GM23338 (cell line): ENCODE results near the gene ZNF106. TPM values are rescaled to one million over a fixed set of nuclear protein-coding genes. Genes with fewer than 3 reads are reported as not detected.

Experiments
- ATAC-seq: fragments of 200-7000 bp; cut with Tn5 transposase; 3 replicates; pipeline ENCODE4 v1.9.1; 2020
- DNase-seq: peaks from one replicate; pipeline ENCODE4 v3.0.0-alpha.2; 2015; ENCODE audit warnings: low spot score
- H2AFZ ChIP-seq: fragments of 200-600 bp; sonication (generic); 2 replicates; pipeline ENCODE4 v1.8.0; 2016; ENCODE audit warnings: antibody characterized with exemption, mild to moderate bottlenecking, moderate library complexity
- H3F3A ChIP-seq: fragments of 200-600 bp; sonication (generic); replicated peaks from 2 replicates; pipeline ENCODE4 v1.8.0; 2017; ENCODE audit warnings: antibody characterized with exemption, mixed run types, low read depth
- H3K27ac ChIP-seq: fragments of 200-600 bp; sonication (generic); 2 replicates; pipeline ENCODE4 v1.6.1; 2016; ENCODE audit warnings: low read depth
- H3K27me3 ChIP-seq: fragments of 200-600 bp; sonication (generic); 2 replicates; pipeline ENCODE4 v1.8.0; 2016; ENCODE audit warnings: mild to moderate bottlenecking, mixed run types, moderate library complexity; ENCODE audit not compliant: insufficient read depth
- H3K36me3 ChIP-seq: fragments of 200-600 bp; sonication (generic); 2 replicates; pipeline ENCODE4 v1.8.0; 2016; ENCODE audit warnings: mild to moderate bottlenecking; ENCODE audit not compliant: insufficient read depth
- H3K4me1 ChIP-seq: fragments of 200-600 bp; sonication (generic); 2 replicates; pipeline ENCODE4 v1.8.0; 2016; ENCODE audit warnings: mild to moderate bottlenecking, moderate library complexity; ENCODE audit not compliant: insufficient read depth
- H3K4me2 ChIP-seq: fragments of 200-600 bp; sonication (generic); 2 replicates; pipeline ENCODE4 v1.7.1; 2017; ENCODE audit warnings: mixed run types
- H3K4me3 ChIP-seq: fragments of 200-600 bp; sonication (generic); 2 replicates; pipeline ENCODE4 v1.6.1; 2016; ENCODE audit warnings: mixed run types
- H3K79me2 ChIP-seq: fragments of 200-600 bp; sonication (generic); replicated peaks from 2 replicates; pipeline ENCODE4 v1.8.0; 2017; ENCODE audit warnings: mild to moderate bottlenecking; ENCODE audit not compliant: insufficient read depth
- H3K9me2 ChIP-seq: fragments of 200-600 bp; sonication (generic); 2 replicates; pipeline ENCODE4 v1.8.0; 2017; ENCODE audit not compliant: insufficient read depth
- H4K20me1 ChIP-seq: fragments of 200-600 bp; sonication (generic); replicated peaks from 2 replicates; pipeline ENCODE4 v1.8.0; 2017; ENCODE audit warnings: mild to moderate bottlenecking; ENCODE audit not compliant: insufficient read depth
- H3K27ac Mint-ChIP-seq: 2 replicates; pipeline ENCODE4 v1.8.0; 2020; ENCODE audit warnings: inconsistent platforms, mild to moderate bottlenecking, moderate library complexity, mixed read lengths
- H3K27me3 Mint-ChIP-seq: 3 replicates; pipeline ENCODE4 v1.8.0; 2022; ENCODE audit warnings: low read depth, mild to moderate bottlenecking, moderate library complexity, mixed read lengths, inconsistent platforms; ENCODE audit not compliant: insufficient read depth, poor library complexity
- H3K36me3 Mint-ChIP-seq: 3 replicates; pipeline ENCODE4 v1.8.0; 2021; ENCODE audit warnings: low read depth, mild to moderate bottlenecking, inconsistent platforms, moderate library complexity, mixed read lengths
- H3K4me1 Mint-ChIP-seq: 3 replicates; pipeline ENCODE4 v1.8.0; 2020; ENCODE audit warnings: mild to moderate bottlenecking, inconsistent platforms, mixed read lengths
- H3K4me3 Mint-ChIP-seq: 3 replicates; pipeline ENCODE4 v1.8.0; 2021; ENCODE audit warnings: moderate library complexity, mild to moderate bottlenecking, inconsistent platforms, mixed read lengths
- H3K9me3 Mint-ChIP-seq: 3 replicates; pipeline ENCODE4 v1.8.0; 2020; ENCODE audit warnings: moderate library complexity, mild to moderate bottlenecking, inconsistent platforms, mixed read lengths
- CREB1 ChIP-seq: fragments of 250-450 bp; sonication (Bioruptor Pico); IDR thresholded peaks from 2 replicates; pipeline ENCODE4 v1.5.0; 2020; ENCODE audit warnings: low read depth, mild to moderate bottlenecking, moderate library complexity
- EZH2 ChIP-seq: fragments of 200-600 bp; sonication (generic); IDR thresholded peaks from one replicate; pipeline ENCODE4 v1.8.0; 2017; ENCODE audit warnings: antibody characterized with exemption, mild to moderate bottlenecking, low read depth; ENCODE audit not compliant: unreplicated experiment
- EZH2phosphoT487 ChIP-seq: fragments of 200-600 bp; sonication (generic); IDR thresholded peaks from one replicate; pipeline ENCODE4 v1.8.1; 2018; ENCODE audit warnings: antibody characterized with exemption; ENCODE audit not compliant: unreplicated experiment
- JUNB ChIP-seq: IDR thresholded peaks from one replicate; pipeline ENCODE4 v1.6.1; 2016; ENCODE audit warnings: antibody characterized with exemption; ENCODE audit not compliant: unreplicated experiment
- NANOG ChIP-seq: IDR thresholded peaks from 2 replicates; pipeline ENCODE4 v1.6.1; 2016; ENCODE audit warnings: antibody characterized with exemption, borderline replicate concordance
- POLR2AphosphoS5 ChIP-seq: IDR thresholded peaks from 2 replicates; pipeline ENCODE4 v1.6.1; 2016; ENCODE audit warnings: antibody characterized with exemption, low read depth
- STAT1 ChIP-seq: IDR thresholded peaks from one replicate; pipeline ENCODE4 v1.6.1; 2016; ENCODE audit warnings: antibody characterized with exemption; ENCODE audit not compliant: unreplicated experiment
- ZNF114 ChIP-seq: fragments of 250-450 bp; sonication (Bioruptor Pico); IDR thresholded peaks from 2 replicates; pipeline ENCODE4 v1.5.0; 2020; ENCODE audit warnings: mild to moderate bottlenecking, moderate library complexity
- ZNF331 ChIP-seq: fragments of 250-450 bp; sonication (Bioruptor Pico); IDR thresholded peaks from 2 replicates; pipeline ENCODE4 v1.5.0; 2020; ENCODE audit warnings: low read depth, mild to moderate bottlenecking, moderate library complexity
- polyA plus RNA-seq: library from polyadenylated mRNA; unstranded; fragments of >200 nt; fragmentation: Nextera tagmentation; extraction: Ambion mirVana; gene quantifications from 2 replicates; pipeline ENCODE4 v1.2.1, GENCODE V29; 2016
- total RNA-seq: library from RNA; depleted of rRNA; stranded (reverse); fragments of >200 nt; shearing (Covaris generic); gene quantifications from 2 replicates; pipeline ENCODE4 v1.2.3, GENCODE V29; 2014
- TF ChIP-seq, protein P1 (sequence below), 2 experiments: fragments of 200-600 bp in 1 of 2; sonication (generic) in 1 of 2; conservative IDR thresholded peaks; 2 replicates each; pipeline versions ENCODE4 v1.5.1 to v1.6.1; 2016 to 2017; ENCODE audit warnings: antibody characterized with exemption in 2 of 2, low read depth in 2 of 2, mild to moderate bottlenecking in 2 of 2, moderate library complexity in 1 of 2
- TF ChIP-seq, protein P2 (sequence below): IDR thresholded peaks from 2 replicates; pipeline ENCODE4 v1.6.1; 2016; ENCODE audit warnings: antibody characterized with exemption

ZNF106 gene
- total and polyA plus RNA-seq, 2 experiments from 2014 or later: 48.0 to 53.7 TPM

DNA sequence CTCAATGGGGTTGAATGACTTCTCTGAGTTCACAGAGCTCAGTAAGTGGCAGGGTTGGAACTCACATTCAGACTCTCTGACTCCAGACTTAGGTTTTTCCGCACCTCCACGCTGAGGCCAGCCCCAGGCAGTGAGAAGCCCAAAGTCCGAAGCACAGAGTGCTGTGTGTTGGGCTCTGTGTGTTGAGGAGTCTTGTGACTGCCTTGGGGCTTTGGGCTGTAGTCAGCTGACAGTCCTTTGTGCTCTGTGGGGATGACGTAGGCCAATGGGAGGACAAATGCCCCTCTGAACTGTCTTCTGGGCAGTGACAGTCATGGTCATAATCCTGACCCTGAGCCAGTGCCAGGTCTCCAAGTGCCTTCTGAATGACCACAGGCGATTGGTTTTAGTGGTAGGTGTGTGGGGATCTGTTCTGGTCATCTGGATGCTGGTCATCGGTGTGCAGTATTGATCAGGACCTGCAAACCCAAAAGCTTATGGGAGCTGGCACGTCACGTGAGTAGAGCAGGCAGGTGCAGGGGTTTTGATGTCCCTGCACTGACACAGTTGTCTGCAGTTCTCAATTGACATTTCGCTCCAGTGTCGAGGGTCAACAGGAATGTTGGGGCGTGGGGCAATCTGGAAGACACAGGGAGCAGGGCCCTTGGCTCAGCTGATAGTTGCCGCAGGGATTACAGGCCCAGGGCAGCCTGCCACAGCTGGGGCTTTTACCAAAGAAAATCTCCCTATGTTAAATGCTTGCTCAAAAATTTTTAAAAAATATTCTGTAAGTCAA is 86.3 kb downstream of the ZNF106 start:
- H3K9me2 ChIP-seq: no peaks in the 10 kb centered on the region
- peaks cover 4% of the 10 kb centered on the region for H3K27me3 Mint-ChIP-seq
- H3K27me3 ChIP-seq: no peaks in the 10 kb centered on the region
- DNase-seq (no peak), ATAC-seq (no peak)
- H3K27ac Mint-ChIP-seq: no peak overlapping the region
- H3F3A ChIP-seq: no peaks in the 10 kb centered on the region
- no peak overlapping the region for H2AFZ ChIP-seq
- no peaks in the 10 kb centered on the region for H4K20me1 ChIP-seq
- H3K9me3 Mint-ChIP-seq: no peaks in the 10 kb centered on the region
- H3K36me3 Mint-ChIP-seq: no peaks in the 10 kb centered on the region; the same call in 2 of the 3 replicates
- no peak overlapping the region for H3K4me2 ChIP-seq
- H3K79me2 ChIP-seq: no peaks in the 10 kb centered on the region
- H3K4me3 ChIP-seq: no peak overlapping the region
- no peaks in the 10 kb centered on the region for H3K36me3 ChIP-seq
- no peaks in the 10 kb centered on the region; the same call in 2 of the 3 replicates for H3K4me1 Mint-ChIP-seq
- no peaks in the 10 kb centered on the region for H3K4me1 ChIP-seq
- TF ChIP-seq ZNF331 (CRISPR knock-in tag) (no peak), EZH2phosphoT487 (no peak), JUNB (no peak), ZNF114 (CRISPR knock-in tag) (no peak), NANOG (no peak), EZH2 (no peak), POLR2AphosphoS5 (no peak), CREB1 (CRISPR knock-in tag) (no peak), STAT1 (no peak)
- TF ChIP-seq, protein P1, sequence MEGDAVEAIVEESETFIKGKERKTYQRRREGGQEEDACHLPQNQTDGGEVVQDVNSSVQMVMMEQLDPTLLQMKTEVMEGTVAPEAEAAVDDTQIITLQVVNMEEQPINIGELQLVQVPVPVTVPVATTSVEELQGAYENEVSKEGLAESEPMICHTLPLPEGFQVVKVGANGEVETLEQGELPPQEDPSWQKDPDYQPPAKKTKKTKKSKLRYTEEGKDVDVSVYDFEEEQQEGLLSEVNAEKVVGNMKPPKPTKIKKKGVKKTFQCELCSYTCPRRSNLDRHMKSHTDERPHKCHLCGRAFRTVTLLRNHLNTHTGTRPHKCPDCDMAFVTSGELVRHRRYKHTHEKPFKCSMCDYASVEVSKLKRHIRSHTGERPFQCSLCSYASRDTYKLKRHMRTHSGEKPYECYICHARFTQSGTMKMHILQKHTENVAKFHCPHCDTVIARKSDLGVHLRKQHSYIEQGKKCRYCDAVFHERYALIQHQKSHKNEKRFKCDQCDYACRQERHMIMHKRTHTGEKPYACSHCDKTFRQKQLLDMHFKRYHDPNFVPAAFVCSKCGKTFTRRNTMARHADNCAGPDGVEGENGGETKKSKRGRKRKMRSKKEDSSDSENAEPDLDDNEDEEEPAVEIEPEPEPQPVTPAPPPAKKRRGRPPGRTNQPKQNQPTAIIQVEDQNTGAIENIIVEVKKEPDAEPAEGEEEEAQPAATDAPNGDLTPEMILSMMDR (conservative IDR thresholded peaks at IDR 0.05; ENCODE audit: low read depth in 2 of 2): no peak
- TF ChIP-seq, protein P2, sequence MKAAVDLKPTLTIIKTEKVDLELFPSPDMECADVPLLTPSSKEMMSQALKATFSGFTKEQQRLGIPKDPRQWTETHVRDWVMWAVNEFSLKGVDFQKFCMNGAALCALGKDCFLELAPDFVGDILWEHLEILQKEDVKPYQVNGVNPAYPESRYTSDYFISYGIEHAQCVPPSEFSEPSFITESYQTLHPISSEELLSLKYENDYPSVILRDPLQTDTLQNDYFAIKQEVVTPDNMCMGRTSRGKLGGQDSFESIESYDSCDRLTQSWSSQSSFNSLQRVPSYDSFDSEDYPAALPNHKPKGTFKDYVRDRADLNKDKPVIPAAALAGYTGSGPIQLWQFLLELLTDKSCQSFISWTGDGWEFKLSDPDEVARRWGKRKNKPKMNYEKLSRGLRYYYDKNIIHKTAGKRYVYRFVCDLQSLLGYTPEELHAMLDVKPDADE: no peak
- H3K4me3 Mint-ChIP-seq: no peak overlapping the region
- no peak overlapping the region for H3K27ac ChIP-seq

DNA sequence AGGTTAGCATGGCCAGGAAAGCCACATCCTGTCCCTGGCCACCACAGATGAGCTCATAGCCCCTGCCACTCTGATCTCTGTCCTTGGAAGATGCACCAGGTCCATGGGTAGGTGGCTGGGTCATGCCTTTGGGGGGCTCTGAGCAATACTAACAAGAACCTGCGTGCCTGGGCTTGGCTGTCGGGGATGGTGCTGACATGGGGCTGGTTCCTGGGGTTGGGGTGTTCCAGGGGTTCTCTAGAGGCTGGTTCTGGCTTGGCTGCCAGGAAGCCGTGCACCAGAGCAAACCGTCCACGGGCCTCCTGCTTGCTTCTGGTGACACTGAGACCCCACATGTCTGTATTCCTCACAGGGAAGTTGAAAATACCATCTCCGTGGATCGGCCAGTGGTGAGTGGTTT is 87.6 kb downstream of the ZNF106 start:
- Histone ChIP-seq H4K20me1 (no peaks in the 10 kb centered on the region), H3K27me3 (no peaks in the 10 kb centered on the region), H3K36me3 (no peaks in the 10 kb centered on the region), H3F3A (no peaks in the 10 kb centered on the region), H3K9me2 (no peaks in the 10 kb centered on the region), H3K27ac (no peak overlapping the region), H3K4me3 (no peak overlapping the region), H2AFZ (no peak overlapping the region), H3K4me2 (no peak overlapping the region), H3K4me1 (no peaks in the 10 kb centered on the region), H3K79me2 (no peaks in the 10 kb centered on the region)
- H3K27me3 Mint-ChIP-seq: peaks cover 4% of the 10 kb centered on the region
- H3K36me3 Mint-ChIP-seq: no peaks in the 10 kb centered on the region; the same call in 2 of the 3 replicates
- H3K9me3 Mint-ChIP-seq: no peaks in the 10 kb centered on the region; the same call in 1 of the 3 replicates
- no peaks in the 10 kb centered on the region; the same call in 2 of the 3 replicates for H3K4me1 Mint-ChIP-seq
- TF ChIP-seq, protein P2: no peak
- TF ChIP-seq POLR2AphosphoS5 (no peak), EZH2 (no peak)
- no peak for ATAC-seq
- no peak overlapping the region for H3K27ac Mint-ChIP-seq
- DNase-seq: no peak
- no peak overlapping the region for H3K4me3 Mint-ChIP-seq
